Endothelial cell of umbilical vein (primary cell): ENCODE data around the gene FXYD7. TPM values are rescaled to one million over a fixed set of nuclear protein-coding genes. Genes with fewer than 3 reads are reported as not detected.

Experiments used
- BruUV-seq: library from RNA; stranded (reverse); fragments of 400-500 nt; replicated peaks from 2 replicates; lab custom pipeline; 2021; lab: Mats Ljungman, UMichigan
- CTCF ChIA-PET: fragments of 300-600, 350-600 bp; sonication (Branson Sonifier 250); formaldehyde crosslinking; loops from one replicate; lab custom pipeline; 2021; ENCODE audit warnings: antibody characterized with exemption, inconsistent platforms; lab: Charles Lee
- POLR2A ChIA-PET: fragments of 300-600, 350-600 bp; sonication (Branson Sonifier 250); formaldehyde crosslinking; loops from one replicate; lab custom pipeline; 2021; ENCODE audit warnings: antibody characterized with exemption, inconsistent platforms; lab: Charles Lee
- DNase-seq: peaks from one replicate; pipeline ENCODE4 v3.0.0-alpha.2; 2011; ENCODE audit warnings: low read depth, low spot score
- FAIRE-seq: peaks from 2 replicates; lab custom pipeline; 2011; peaks lifted over from hg19 to GRCh38; lab: Jason Lieb, UNC
- H2AFZ ChIP-seq: 2 replicates; pipeline ENCODE4 v1.6.0; 2012; ENCODE audit warnings: low read depth, low read length, control low read depth, inconsistent platforms
- H3K27ac ChIP-seq: 2 replicates; pipeline ENCODE4 v1.5.1; 2011; ENCODE audit warnings: low read depth, mild to moderate bottlenecking, control low read depth, low read length, moderate library complexity; ENCODE audit not compliant: insufficient read depth
- H3K27me3 ChIP-seq, 2 experiments: 2 replicates each; pipeline versions ENCODE4 v1.6.0 to v1.6.1; 2011; ENCODE audit warnings: low read length in 2 of 2, mixed read lengths in 1 of 2; ENCODE audit not compliant: control insufficient read depth in 2 of 2, insufficient read depth in 2 of 2
- H3K36me3 ChIP-seq, 2 experiments: 2 replicates in 1 of 2; 3 replicates in 1 of 2; pipeline ENCODE4 v1.5.1; 2011; ENCODE audit warnings: low read length in 2 of 2, mild to moderate bottlenecking in 1 of 2, moderate library complexity in 1 of 2; ENCODE audit not compliant: control insufficient read depth in 2 of 2, insufficient read depth in 2 of 2; ENCODE audit errors: extremely low read depth in 1 of 2
- H3K4me1 ChIP-seq: 3 replicates; pipeline ENCODE4 v1.5.1; 2011; ENCODE audit warnings: mild to moderate bottlenecking, low read length; ENCODE audit not compliant: control insufficient read depth, insufficient read depth; ENCODE audit errors: extremely low read depth
- H3K4me2 ChIP-seq: 2 replicates; pipeline ENCODE4 v1.6.1; 2011; ENCODE audit warnings: low read length, control low read depth, mixed read lengths; ENCODE audit not compliant: insufficient read depth
- H3K4me3 ChIP-seq, 3 experiments: fragments of 200-600 bp in 1 of 3; sonication (generic), shearing (Covaris generic) in 1 of 3; replicated peaks in 1 of 3; 2 replicates each; pipeline ENCODE4 v1.5.1; 2011 to 2016; ENCODE audit warnings: control low read depth in 3 of 3, low read length in 3 of 3, mild to moderate bottlenecking in 2 of 3, inconsistent platforms in 1 of 3, low read depth in 1 of 3, moderate library complexity in 1 of 3; ENCODE audit not compliant: insufficient read depth in 1 of 3
- H3K79me2 ChIP-seq: 2 replicates; pipeline ENCODE4 v1.6.0; 2012; ENCODE audit warnings: low read length, inconsistent platforms; ENCODE audit not compliant: control insufficient read depth, insufficient read depth
- H3K9ac ChIP-seq: replicated peaks from 2 replicates; pipeline ENCODE3; 2011; ENCODE audit warnings: low read length, control low read depth; ENCODE audit not compliant: insufficient read depth; ENCODE audit errors: extremely low read depth
- H3K9me1 ChIP-seq: replicated peaks from 3 replicates; pipeline ENCODE4 v1.6.0; 2011; ENCODE audit warnings: mild to moderate bottlenecking, low read length; ENCODE audit not compliant: control insufficient read depth, insufficient read depth; ENCODE audit errors: extremely low read depth
- H3K9me3 ChIP-seq: replicated peaks from 2 replicates; pipeline ENCODE4 v1.5.1; 2012; ENCODE audit warnings: low read length, inconsistent platforms; ENCODE audit not compliant: control insufficient read depth, insufficient read depth
- H4K20me1 ChIP-seq: replicated peaks from 2 replicates; pipeline ENCODE3; 2011; ENCODE audit warnings: mild to moderate bottlenecking, low read length; ENCODE audit not compliant: control insufficient read depth, insufficient read depth; ENCODE audit errors: extremely low read depth
- EZH2 ChIP-seq: IDR thresholded peaks from 2 replicates; pipeline ENCODE4 v1.6.1; 2012; ENCODE audit warnings: borderline replicate concordance, low read depth, mild to moderate bottlenecking, moderate library complexity, low read length, inconsistent platforms; ENCODE audit not compliant: severe bottlenecking
- FOS ChIP-seq: IDR thresholded peaks from 2 replicates; pipeline ENCODE4 v1.6.1; 2011; ENCODE audit warnings: mild to moderate bottlenecking, low read length, moderate library complexity, borderline replicate concordance; ENCODE audit not compliant: insufficient read depth
- GATA2 ChIP-seq: IDR thresholded peaks from 2 replicates; pipeline ENCODE4 v1.7.0; 2011; ENCODE audit warnings: low read depth, mild to moderate bottlenecking, moderate library complexity, mixed read lengths, low read length; ENCODE audit not compliant: insufficient read length, insufficient read depth
- JUN ChIP-seq: IDR thresholded peaks from 2 replicates; pipeline ENCODE4 v1.6.1; 2011; ENCODE audit warnings: borderline replicate concordance, low read depth; ENCODE audit not compliant: insufficient read length, insufficient read depth
- MYC ChIP-seq: IDR thresholded peaks from one replicate; pipeline ENCODE4 v1.6.1; 2011; ENCODE audit warnings: mild to moderate bottlenecking, low read depth, low read length
- POLR2A ChIP-seq: IDR thresholded peaks from 2 replicates; pipeline ENCODE4 v1.6.1; 2012; ENCODE audit warnings: low read depth, mild to moderate bottlenecking, control low read depth, low read length
- POLR2AphosphoS5 ChIP-seq: IDR thresholded peaks from 2 replicates; pipeline ENCODE4 v1.6.1; 2012; ENCODE audit warnings: low read depth, mild to moderate bottlenecking, control low read depth, low read length, moderate library complexity; ENCODE audit not compliant: insufficient read depth
- dilution Hi-C: fragments of 300-500 bp; cut with MboI; formaldehyde crosslinking; loops from one replicate; pipeline ENCODE4 v1.15.0; 2019; ENCODE audit warnings: low sequenced_read_pairs; ENCODE audit not compliant: extremely low pct_ligation_motif_present
- intact Hi-C: fragments of 100-400 bp; cut with micrococcal nuclease; formaldehyde crosslinking; loops from one replicate; pipeline ENCODE4 v1.10.0; 2022
- polyA plus RNA-seq, 4 experiments: library from polyadenylated mRNA; depleted of rRNA in 3 of 4; stranded (reverse) in 3 of 4; unstranded in 1 of 4; fragments of >200 nt; gene quantifications; 2 replicates each; pipeline versions ENCODE4 v1.2.1 to v1.2.3, GENCODE V29; 2011 to 2012; ENCODE audit warnings: missing spikeins in 1 of 4
- total RNA-seq: library from RNA; stranded (reverse); gene quantifications from 2 replicates; pipeline ENCODE4 v1.2.3, GENCODE V29; 2021
- TF ChIP-seq, protein P1 (sequence below): IDR thresholded peaks from 2 replicates; pipeline ENCODE4 v1.6.1; 2011; ENCODE audit not compliant: insufficient read depth, insufficient read length
- TF ChIP-seq, protein P2 (sequence below), 2 donors: IDR thresholded peaks; 1 replicate in 1 of 2; 2 replicates in 1 of 2; pipeline ENCODE4 v1.5.1; 2011; ENCODE audit warnings: low read length in 2 of 2, mild to moderate bottlenecking in 2 of 2, moderate library complexity in 2 of 2, control low read depth in 1 of 2, inconsistent platforms in 1 of 2, low read depth in 1 of 2; ENCODE audit not compliant: insufficient read depth in 1 of 2; ENCODE audit errors: extremely low read depth in 1 of 2

The FXYD7 gene
- total and polyA plus RNA-seq, 2 donors (not counting 3 experiments of a cell fraction or from before 2014, with no cell fraction given), result not detected

DNA sequence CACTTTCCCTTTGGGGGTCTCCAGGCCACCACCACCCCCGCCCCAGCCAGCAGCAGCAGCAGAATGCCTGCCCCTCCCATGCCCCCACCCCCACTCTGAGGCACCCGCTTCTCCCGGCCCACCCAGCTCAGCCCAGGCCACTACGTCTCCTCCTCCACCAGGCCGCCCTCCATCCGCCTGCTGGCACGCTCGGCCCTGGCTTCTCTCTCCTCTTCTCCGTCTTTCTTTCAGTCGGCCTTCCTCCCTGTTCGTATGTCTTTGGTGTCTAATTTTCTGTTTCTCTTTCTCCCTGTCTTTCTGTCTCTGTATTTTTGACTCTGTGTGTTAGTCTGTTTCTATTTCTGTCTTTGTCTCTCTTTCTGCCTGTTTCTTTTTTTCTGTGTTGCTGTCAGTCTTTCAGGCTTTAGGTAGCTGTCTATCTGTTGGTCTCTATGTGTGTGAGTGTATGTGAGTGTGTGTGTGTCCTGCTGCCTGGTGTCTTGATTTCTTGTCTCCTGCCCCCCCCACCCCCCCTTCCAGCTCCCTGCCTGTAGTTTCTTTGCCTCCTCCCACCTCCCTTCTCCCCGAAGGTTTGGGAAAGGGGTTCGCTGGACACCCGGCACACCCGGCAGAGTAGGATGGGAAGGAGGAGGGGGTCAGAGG is 8.3 kb upstream of the FXYD7 start, which contains the start of gene LGI4:
LGI4 (minus strand) TSS at position 459 of the 642 bp plus-strand sequence; CDS start at position 80, 379 bp downstream.
- Histone ChIP-seq H3K4me3 (no peak within 1 kb of the TSS), H3K9me3 (no peaks in the 10 kb centered on the region), H3K27ac (no peak within 1 kb of the TSS), H3K4me1 (no peaks in the 10 kb centered on the region), H3K9me1 (no peaks in the 10 kb centered on the region), H3K4me2 (no peak within 1 kb of the TSS), H3K27me3 (no peaks in the 10 kb centered on the region), H4K20me1 (no peaks in the 10 kb centered on the region), H3K79me2 (no peaks in the 10 kb centered on the region), H3K9ac (no peak within 1 kb of the TSS), H3K36me3 (no peaks in the 10 kb centered on the region), H2AFZ (no peak within 1 kb of the TSS)
- dilution Hi-C loops (no loop called here), intact Hi-C loops (loop anchor here (1.0 kb wide), 3 partner anchors 20 to 90 kb away; no protein-coding TSS in a partner anchor)
- no peak for DNase-seq
- POLR2A ChIA-PET, result no interaction called here
- BruUV-seq, result no TSS peak
- no peak for FAIRE-seq
- CTCF ChIA-PET, result interaction anchor here (1.0 to 4.8 kb wide), 13 partner anchors 7 to 495 kb away, joined by 3 to 52 read pairs (median 11); partner anchors contain the start of genes FXYD3 and FXYD5
- TF ChIP-seq MYC (no peak), POLR2A (no peak), JUN (no peak), FOS (no peak), EZH2 (no peak), GATA2 (no peak), POLR2AphosphoS5 (no peak)
- TF ChIP-seq, protein P1, sequence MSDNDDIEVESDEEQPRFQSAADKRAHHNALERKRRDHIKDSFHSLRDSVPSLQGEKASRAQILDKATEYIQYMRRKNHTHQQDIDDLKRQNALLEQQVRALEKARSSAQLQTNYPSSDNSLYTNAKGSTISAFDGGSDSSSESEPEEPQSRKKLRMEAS, result no peak
- TF ChIP-seq, protein P2, sequence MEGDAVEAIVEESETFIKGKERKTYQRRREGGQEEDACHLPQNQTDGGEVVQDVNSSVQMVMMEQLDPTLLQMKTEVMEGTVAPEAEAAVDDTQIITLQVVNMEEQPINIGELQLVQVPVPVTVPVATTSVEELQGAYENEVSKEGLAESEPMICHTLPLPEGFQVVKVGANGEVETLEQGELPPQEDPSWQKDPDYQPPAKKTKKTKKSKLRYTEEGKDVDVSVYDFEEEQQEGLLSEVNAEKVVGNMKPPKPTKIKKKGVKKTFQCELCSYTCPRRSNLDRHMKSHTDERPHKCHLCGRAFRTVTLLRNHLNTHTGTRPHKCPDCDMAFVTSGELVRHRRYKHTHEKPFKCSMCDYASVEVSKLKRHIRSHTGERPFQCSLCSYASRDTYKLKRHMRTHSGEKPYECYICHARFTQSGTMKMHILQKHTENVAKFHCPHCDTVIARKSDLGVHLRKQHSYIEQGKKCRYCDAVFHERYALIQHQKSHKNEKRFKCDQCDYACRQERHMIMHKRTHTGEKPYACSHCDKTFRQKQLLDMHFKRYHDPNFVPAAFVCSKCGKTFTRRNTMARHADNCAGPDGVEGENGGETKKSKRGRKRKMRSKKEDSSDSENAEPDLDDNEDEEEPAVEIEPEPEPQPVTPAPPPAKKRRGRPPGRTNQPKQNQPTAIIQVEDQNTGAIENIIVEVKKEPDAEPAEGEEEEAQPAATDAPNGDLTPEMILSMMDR (IDR thresholded peaks at IDR 0.05; ENCODE audit: extremely low read depth in 1 of 2, insufficient read depth in 1 of 2, low read depth in 1 of 2, low read length in 2 of 2), result no peak
